ENCODE measurements around the gene ABI3BP.

The ABI3BP gene

GRCh38 chr3:100888881-100889280 lies 104.3 kb downstream of the ABI3BP start:
- no peaks in the 10 kb centered on the region for H3K9me3 ChIP-seq
- H3K27me3 ChIP-seq = no peaks in the 10 kb centered on the region
- TF ChIP-seq CTCF (IDR thresholded peaks at IDR 0.05) = no peak
- no peaks in the 10 kb centered on the region for H3K4me1 ChIP-seq (ENCODE audit: control insufficient read depth in 1 of 2, insufficient read depth in 1 of 2, low read depth in 1 of 2, low read length in 1 of 2)
- H3K36me3 ChIP-seq = no peaks in the 10 kb centered on the region
- no peak overlapping the region for H3K27ac ChIP-seq
- H3K4me3 ChIP-seq (ENCODE audit: low read depth in 1 of 2, low read length in 1 of 2) = no peak overlapping the region

- Histone ChIP-seq H3K36me3 (no peaks in the 10 kb centered on the region), H3K4me3 (ENCODE audit: low read depth in 1 of 2, low read length in 1 of 2) (no peak overlapping the region), H3K4me1 (ENCODE audit: control insufficient read depth in 1 of 2, insufficient read depth in 1 of 2, low read depth in 1 of 2, low read length in 1 of 2) (no peaks in the 10 kb centered on the region), H3K9me3 (no peaks in the 10 kb centered on the region), H3K27me3 (no peaks in the 10 kb centered on the region), H3K27ac (no peak overlapping the region)
- TF ChIP-seq CTCF (IDR thresholded peaks at IDR 0.05) = no peak
These were observed 110.6 kb downstream of the ABI3BP start for GRCh38 chr3:100882571-100882984.

GRCh38 chr3:100880845-100881244 lies 112.4 kb downstream of the ABI3BP start:
- no peaks in the 10 kb centered on the region for H3K36me3 ChIP-seq
- H3K4me3 ChIP-seq (ENCODE audit: low read depth in 1 of 2, low read length in 1 of 2) = no peak overlapping the region
- H3K9me3 ChIP-seq = no peaks in the 10 kb centered on the region
- no peaks in the 10 kb centered on the region for H3K4me1 ChIP-seq (ENCODE audit: control insufficient read depth in 1 of 2, insufficient read depth in 1 of 2, low read depth in 1 of 2, low read length in 1 of 2)
- H3K27me3 ChIP-seq = no peaks in the 10 kb centered on the region
- TF ChIP-seq CTCF (IDR thresholded peaks at IDR 0.05) = no peak
- no peak overlapping the region for H3K27ac ChIP-seq

- H3K4me1 ChIP-seq (ENCODE audit: control insufficient read depth in 1 of 2, insufficient read depth in 1 of 2, low read depth in 1 of 2, low read length in 1 of 2) = no peaks in the 10 kb centered on the region
- no peaks in the 10 kb centered on the region for H3K27me3 ChIP-seq
- no peaks in the 10 kb centered on the region for H3K9me3 ChIP-seq
- no peak overlapping the region for H3K27ac ChIP-seq
- no peaks in the 10 kb centered on the region for H3K36me3 ChIP-seq
- H3K4me3 ChIP-seq (ENCODE audit: low read depth in 1 of 2, low read length in 1 of 2) = no peak overlapping the region
- TF ChIP-seq CTCF (IDR thresholded peaks at IDR 0.05) = no peak
These were observed 113.1 kb downstream of the ABI3BP start for GRCh38 chr3:100880072-100880471.

GRCh38 chr3:100879195-100879810 lies 113.9 kb downstream of the ABI3BP start:
- no peaks in the 10 kb centered on the region for H3K9me3 ChIP-seq
- no peaks in the 10 kb centered on the region for H3K36me3 ChIP-seq
- no peak overlapping the region for H3K27ac ChIP-seq
- no peaks in the 10 kb centered on the region for H3K27me3 ChIP-seq
- no peak for TF ChIP-seq CTCF (IDR thresholded peaks at IDR 0.05)
- no peak overlapping the region for H3K4me3 ChIP-seq (ENCODE audit: low read depth in 1 of 2, low read length in 1 of 2)
- no peaks in the 10 kb centered on the region for H3K4me1 ChIP-seq (ENCODE audit: control insufficient read depth in 1 of 2, insufficient read depth in 1 of 2, low read depth in 1 of 2, low read length in 1 of 2)

GRCh38 chr3:100877286-100877685 lies 115.9 kb downstream of the ABI3BP start:
- H3K27ac ChIP-seq = no peak overlapping the region
- no peaks in the 10 kb centered on the region for H3K9me3 ChIP-seq
- H3K27me3 ChIP-seq = no peaks in the 10 kb centered on the region
- no peak overlapping the region for H3K4me3 ChIP-seq (ENCODE audit: low read depth in 1 of 2, low read length in 1 of 2)
- no peaks in the 10 kb centered on the region for H3K4me1 ChIP-seq (ENCODE audit: control insufficient read depth in 1 of 2, insufficient read depth in 1 of 2, low read depth in 1 of 2, low read length in 1 of 2)
- no peaks in the 10 kb centered on the region for H3K36me3 ChIP-seq
- TF ChIP-seq CTCF (IDR thresholded peaks at IDR 0.05) = no peak

All from neutrophil (primary cell).